Smooth muscle cell (in vitro differentiated cells): ENCODE data around the gene CACNG4. TPM values are rescaled to one million over a fixed set of nuclear protein-coding genes. Genes with fewer than 3 reads are reported as not detected.

ENCODE experiments used
- DNase-seq: peaks from one replicate; lab custom pipeline; 2025; ENCODE audit not compliant: unreplicated experiment; lab: John Stamatoyannopoulos, UW
- H2AFZ ChIP-seq: fragments of 200-600 bp; sonication (generic); 2 replicates; pipeline ENCODE4 v1.6.0; 2016; ENCODE audit warnings: antibody characterized with exemption, low read depth, mild to moderate bottlenecking
- H3F3A ChIP-seq: fragments of 200-600 bp; sonication (generic); 2 replicates; pipeline ENCODE4 v1.6.0; 2017; ENCODE audit warnings: antibody characterized with exemption, low read depth
- H3K27ac ChIP-seq: fragments of 200-600 bp; sonication (generic); 2 replicates; pipeline ENCODE4 v1.5.1; 2016; ENCODE audit warnings: low read depth, mild to moderate bottlenecking
- H3K27me3 ChIP-seq: fragments of 200-600 bp; sonication (generic); 2 replicates; pipeline ENCODE4 v1.6.1; 2016; ENCODE audit warnings: low read depth, mild to moderate bottlenecking
- H3K36me3 ChIP-seq: fragments of 200-600 bp; sonication (generic); 2 replicates; pipeline ENCODE4 v1.5.1; 2016; ENCODE audit warnings: low read depth
- H3K4me1 ChIP-seq: fragments of 200-600 bp; sonication (generic); 2 replicates; pipeline ENCODE4 v1.5.1; 2016; ENCODE audit warnings: low read depth
- H3K4me2 ChIP-seq: fragments of 200-600 bp; sonication (generic); 2 replicates; pipeline ENCODE4 v1.6.0; 2016; ENCODE audit warnings: mild to moderate bottlenecking
- H3K4me3 ChIP-seq: fragments of 200-600 bp; sonication (generic); 2 replicates; pipeline ENCODE4 v1.5.1; 2016; ENCODE audit warnings: mild to moderate bottlenecking
- H3K79me2 ChIP-seq: fragments of 200-600 bp; sonication (generic); 2 replicates; pipeline ENCODE4 v1.6.0; 2016; ENCODE audit warnings: low read depth, mild to moderate bottlenecking
- H3K9ac ChIP-seq: fragments of 200-600 bp; sonication (generic); 2 replicates; pipeline ENCODE4 v1.6.0; 2016; ENCODE audit warnings: low read depth
- H3K9me3 ChIP-seq: fragments of 200-600 bp; sonication (generic); replicated peaks from 2 replicates; pipeline ENCODE4 v1.5.1; 2016; ENCODE audit warnings: low read depth
- H4K20me1 ChIP-seq: fragments of 200-600 bp; sonication (generic); 2 replicates; pipeline ENCODE4 v1.6.0; 2016; ENCODE audit warnings: low read depth
- WGBS: methylation state at CpG from one replicate; pipeline ENCODE4 v1.1.7; 2016; ENCODE audit warnings: low lambda C conversion rate; 5-methylcytosine and 5-hydroxymethylcytosine counted together
- polyA plus RNA-seq: library from polyadenylated mRNA; unstranded; fragments of >200 nt; fragmentation: Nextera tagmentation; extraction: Ambion mirVana; gene quantifications from 2 replicates; pipeline ENCODE4 v1.2.1, GENCODE V29; 2016
- total RNA-seq: library from RNA; depleted of rRNA; stranded (reverse); fragments of >200 nt; gene quantifications from 2 replicates; pipeline ENCODE4 v1.2.3, GENCODE V29; 2014
- TF ChIP-seq, protein P1 (sequence below): fragments of 200-600 bp; sonication (generic); IDR thresholded peaks from 2 replicates; pipeline ENCODE4 v1.5.1; 2017; ENCODE audit warnings: borderline replicate concordance, mild to moderate bottlenecking, antibody characterized with exemption; ENCODE audit not compliant: insufficient read depth, poor library complexity, severe bottlenecking

The CACNG4 gene
- total and polyA plus RNA-seq, 2 experiments from 2014 or later = 1.4 to 6.5 TPM

DNA sequence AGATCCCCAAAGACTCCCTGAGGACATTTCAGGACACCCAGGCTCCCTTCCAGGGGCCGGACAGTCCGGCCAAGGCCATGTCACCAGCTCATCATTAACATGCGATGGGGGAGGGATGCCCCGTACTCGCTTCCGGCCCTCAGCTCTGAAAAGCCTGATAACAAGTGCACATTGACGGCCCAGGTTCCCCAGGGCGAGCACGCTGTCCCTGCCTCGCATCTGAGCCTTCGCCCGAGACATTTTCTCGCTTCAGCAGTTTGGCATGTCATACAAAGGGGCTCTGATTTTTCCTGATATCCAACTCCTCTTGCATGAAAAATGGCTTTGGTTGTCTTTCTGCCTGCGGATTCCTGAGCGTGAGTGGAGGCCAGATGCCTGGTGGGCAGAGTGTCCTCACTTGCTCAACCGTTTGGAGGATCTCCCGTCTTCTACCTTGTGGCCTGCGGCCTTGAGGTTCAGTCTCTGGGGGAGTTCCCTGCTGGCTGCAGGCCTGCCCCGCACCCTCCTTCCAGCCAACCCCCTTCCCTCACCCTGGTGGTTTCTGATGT, 14.1 kb downstream of the CACNG4 start:
- H3K79me2 ChIP-seq = no peaks in the 10 kb centered on the region
- TF ChIP-seq, protein P1, sequence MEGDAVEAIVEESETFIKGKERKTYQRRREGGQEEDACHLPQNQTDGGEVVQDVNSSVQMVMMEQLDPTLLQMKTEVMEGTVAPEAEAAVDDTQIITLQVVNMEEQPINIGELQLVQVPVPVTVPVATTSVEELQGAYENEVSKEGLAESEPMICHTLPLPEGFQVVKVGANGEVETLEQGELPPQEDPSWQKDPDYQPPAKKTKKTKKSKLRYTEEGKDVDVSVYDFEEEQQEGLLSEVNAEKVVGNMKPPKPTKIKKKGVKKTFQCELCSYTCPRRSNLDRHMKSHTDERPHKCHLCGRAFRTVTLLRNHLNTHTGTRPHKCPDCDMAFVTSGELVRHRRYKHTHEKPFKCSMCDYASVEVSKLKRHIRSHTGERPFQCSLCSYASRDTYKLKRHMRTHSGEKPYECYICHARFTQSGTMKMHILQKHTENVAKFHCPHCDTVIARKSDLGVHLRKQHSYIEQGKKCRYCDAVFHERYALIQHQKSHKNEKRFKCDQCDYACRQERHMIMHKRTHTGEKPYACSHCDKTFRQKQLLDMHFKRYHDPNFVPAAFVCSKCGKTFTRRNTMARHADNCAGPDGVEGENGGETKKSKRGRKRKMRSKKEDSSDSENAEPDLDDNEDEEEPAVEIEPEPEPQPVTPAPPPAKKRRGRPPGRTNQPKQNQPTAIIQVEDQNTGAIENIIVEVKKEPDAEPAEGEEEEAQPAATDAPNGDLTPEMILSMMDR = no peak

DNA sequence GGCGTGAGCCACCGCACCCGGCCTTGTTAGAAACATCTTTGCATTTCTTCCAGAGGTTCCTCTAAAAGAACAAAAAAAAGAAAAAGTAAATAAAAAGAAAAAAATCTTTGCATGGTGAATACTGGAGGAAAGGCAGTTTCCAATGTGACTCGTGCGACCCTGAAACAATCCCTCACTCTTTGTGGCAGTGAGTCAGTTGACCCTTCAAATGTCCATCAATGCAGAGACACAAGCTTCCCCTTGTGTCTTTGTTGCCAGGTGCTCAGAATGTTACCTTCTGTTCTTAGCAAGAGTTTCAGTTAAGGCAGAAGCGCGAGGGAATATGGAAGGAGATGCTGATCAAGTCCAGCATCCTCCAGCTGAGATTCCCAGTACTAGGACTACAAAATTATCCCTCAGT, 16.4 kb downstream of the CACNG4 start:
- Histone ChIP-seq H3K9me3 (no peaks in the 10 kb centered on the region), H3K36me3 (no peaks in the 10 kb centered on the region), H3K4me2 (no peak overlapping the region), H3K79me2 (no peaks in the 10 kb centered on the region), H3K27ac (no peak overlapping the region), H3K27me3 (no peaks in the 10 kb centered on the region), H3K9ac (no peak overlapping the region), H3F3A (no peaks in the 10 kb centered on the region), H3K4me1 (no peaks in the 10 kb centered on the region), H4K20me1 (no peaks in the 10 kb centered on the region), H3K4me3 (no peak overlapping the region), H2AFZ (no peak overlapping the region)
- 92% methylated on average over 7 of the region's 7 CpGs for WGBS
- DNase-seq = no peak
- TF ChIP-seq, protein P1 = no peak

More for the DNA sequence above, 14.1 kb downstream of the CACNG4 start:
- Histone ChIP-seq H3K27me3 (no peaks in the 10 kb centered on the region), H4K20me1 (no peaks in the 10 kb centered on the region), H3K4me1 (no peaks in the 10 kb centered on the region), H3K4me3 (no peak overlapping the region), H3K9ac (no peak overlapping the region), H3K27ac (no peak overlapping the region), H3K9me3 (no peaks in the 10 kb centered on the region), H3F3A (no peaks in the 10 kb centered on the region), H3K4me2 (no peak overlapping the region), H3K36me3 (no peaks in the 10 kb centered on the region), H2AFZ (no peak overlapping the region)
- DNase-seq = no peak
- 91% methylated on average over 19 of the region's 19 CpGs for WGBS

GRCh38 chr17:66981983-66982508, 17.5 kb downstream of the CACNG4 start:
- 86% methylated on average over 14 of the region's 14 CpGs for WGBS

More at GRCh38 chr17:66981983-66982508, 17.5 kb downstream of the CACNG4 start:
- no peak overlapping the region for H3K4me3 ChIP-seq
- H3K27me3 ChIP-seq = no peaks in the 10 kb centered on the region
- H3K27ac ChIP-seq = no peak overlapping the region
- no peak overlapping the region for H3K4me2 ChIP-seq
- no peaks in the 10 kb centered on the region for H3K9me3 ChIP-seq
- no peaks in the 10 kb centered on the region for H3F3A ChIP-seq
- H3K79me2 ChIP-seq = no peaks in the 10 kb centered on the region
- no peaks in the 10 kb centered on the region for H3K36me3 ChIP-seq
- TF ChIP-seq, protein P1 = no peak
- no peaks in the 10 kb centered on the region for H4K20me1 ChIP-seq
- no peak overlapping the region for H3K9ac ChIP-seq
- H2AFZ ChIP-seq = no peak overlapping the region
- no peaks in the 10 kb centered on the region for H3K4me1 ChIP-seq
- DNase-seq = no peak
